Endothelial cell (in vitro differentiated cells): ENCODE measurements around the gene MFSD11. TPM values are rescaled to one million over a fixed set of nuclear protein-coding genes. Genes with fewer than 3 reads are reported as not detected.

Source experiments
- DNase-seq: peaks from one replicate; pipeline ENCODE4 v3.0.0; 2021; ENCODE audit warnings: low spot score
- H3K27ac Mint-ChIP-seq: one replicate; pipeline ENCODE4 v1.8.0; 2021; ENCODE audit warnings: mixed read lengths, inconsistent platforms; ENCODE audit not compliant: unreplicated experiment
- H3K27me3 Mint-ChIP-seq: one replicate; pipeline ENCODE4 v1.8.0; 2021; ENCODE audit warnings: mild to moderate bottlenecking, moderate library complexity, mixed read lengths, inconsistent platforms; ENCODE audit not compliant: unreplicated experiment
- H3K36me3 Mint-ChIP-seq: one replicate; pipeline ENCODE4 v1.8.0; 2021; ENCODE audit warnings: mild to moderate bottlenecking, low read depth, mixed read lengths, inconsistent platforms; ENCODE audit not compliant: unreplicated experiment
- H3K4me1 Mint-ChIP-seq: one replicate; pipeline ENCODE4 v1.8.0; 2021; ENCODE audit warnings: mild to moderate bottlenecking, mixed read lengths, inconsistent platforms; ENCODE audit not compliant: unreplicated experiment
- H3K4me3 Mint-ChIP-seq: one replicate; pipeline ENCODE4 v1.8.0; 2021; ENCODE audit warnings: mild to moderate bottlenecking, mixed read lengths, inconsistent platforms; ENCODE audit not compliant: unreplicated experiment
- H3K9me3 Mint-ChIP-seq: one replicate; pipeline ENCODE4 v1.8.0; 2021; ENCODE audit warnings: mixed read lengths, inconsistent platforms; ENCODE audit not compliant: unreplicated experiment
- CTCF ChIP-seq: fragments of 200-600 bp; sonication (generic); IDR thresholded peaks from one replicate; pipeline ENCODE4 v1.5.0; 2021; ENCODE audit warnings: antibody characterized with exemption; ENCODE audit not compliant: unreplicated experiment
- microRNA-seq: library from miRNA; unstranded; fragments of <30 nt; microRNA quantifications from one replicate; pipeline ENCODE4, GENCODE V29; 2020; ENCODE audit not compliant: unreplicated experiment
- total RNA-seq: library from RNA; stranded (reverse); fragmentation: NEBNext Ultra II Directional; extraction: Animal tissue kit (Norgen Biotek cat#: 25700); gene quantifications from one replicate; pipeline ENCODE4 v1.2.1, GENCODE V29; 2021; ENCODE audit not compliant: unreplicated experiment

MFSD11 gene
- total RNA-seq, 1 donor from 2014 or later = 37.3 TPM

GRCh38 chr17:76827736-76828135 is 89.8 kb downstream of the MFSD11 start:
- Mint-ChIP-seq H3K27ac (no peak overlapping the region), H3K36me3 (no peaks in the 10 kb centered on the region), H3K27me3 (peaks cover 2% of the 10 kb centered on the region), H3K4me1 (peaks cover 9% of the 10 kb centered on the region), H3K9me3 (no peaks in the 10 kb centered on the region), H3K4me3 (no peak overlapping the region)
- no peak for TF ChIP-seq CTCF
- no peak for DNase-seq

Small RNA genes lying within 50 kb of the gene (microRNA-seq; reads per million reads assigned to microRNA genes)
- gene MIR636 = 14.3 reads per million, percentile 63 among the genes with 10 or more reads in this experiment

Other genes starting within 250 kb of the MFSD11 start
- 39.3 TPM for gene RHBDF2, start 236.7 kb upstream of the MFSD11 start, total RNA-seq
- 0.51 TPM for gene CYGB, start 200.4 kb upstream of the MFSD11 start, total RNA-seq
- gene PRCD, start 198.1 kb upstream of the MFSD11 start, total RNA-seq = 0.54 TPM
- gene ST6GALNAC2, start 152.3 kb upstream of the MFSD11 start, total RNA-seq = 2.2 TPM
- 0.77 TPM for gene ST6GALNAC1, start 94.4 kb upstream of the MFSD11 start, total RNA-seq
- gene MXRA7, start 27.2 kb upstream of the MFSD11 start, total RNA-seq = 51.6 TPM
- 25.6 TPM for gene JMJD6, start 11.5 kb upstream of the MFSD11 start, total RNA-seq
- gene METTL23, start 11.3 kb upstream of the MFSD11 start, total RNA-seq = 30.5 TPM
- gene SRSF2, start 788 bp upstream of the MFSD11 start, total RNA-seq = 215 TPM
- 6.2 TPM for gene MGAT5B, start 130.3 kb downstream of the MFSD11 start, total RNA-seq